GM12878 (cell line): ENCODE data around the gene CRBN. TPM values are rescaled to one million over a fixed set of nuclear protein-coding genes. Genes with fewer than 3 reads are reported as not detected.
A peak's percentile ranks its signal among the peaks of the same experiment; 100 is the strongest.

Experiments
- ATAC-seq: fragments of 200-7000 bp; cut with Tn5 transposase; 3 replicates; pipeline ENCODE4 v1.9.1; 2020; ENCODE audit warnings: mild to moderate bottlenecking, moderate library complexity
- BruUV-seq: library from RNA; stranded (reverse); fragments of 400-500 nt; replicated peaks from 2 replicates; lab custom pipeline; 2021; lab: Mats Ljungman, UMichigan
- CTCF ChIA-PET: fragments of 300-600 bp; sonication (Branson Sonifier 250); formaldehyde crosslinking; extraction: SDS; loops from one replicate; lab custom pipeline; 2021; ENCODE audit warnings: inconsistent platforms; lab: Yijun Ruan, JAX
- POLR2A ChIA-PET: fragments of 350-600 bp; formaldehyde crosslinking; extraction: SDS; loops from one replicate; lab custom pipeline; 2021; ENCODE audit warnings: inconsistent platforms; lab: Charles Lee
- RAD21 ChIA-PET: fragments of 300-600 bp; sonication (Branson Sonifier 250); formaldehyde crosslinking; loops from one replicate; lab custom pipeline; 2023; ENCODE audit warnings: antibody characterized with exemption; ENCODE audit not compliant: unreplicated experiment; lab: Charles Lee
- SMC1A ChIA-PET: fragments of 300-600 bp; sonication (Branson Sonifier 250); formaldehyde crosslinking; loops from one replicate; lab custom pipeline; 2023; ENCODE audit not compliant: unreplicated experiment, uncharacterized antibody; lab: Charles Lee
- DNase-seq: peaks from one replicate; pipeline ENCODE4 v3.0.0-alpha.2; 2011; ENCODE audit warnings: low read depth, low spot score
- FAIRE-seq: peaks from 3 replicates; lab custom pipeline; 2011; peaks lifted over from hg19 to GRCh38; lab: Jason Lieb, UNC
- H2AFZ ChIP-seq: 2 replicates; pipeline ENCODE4 v1.6.0; 2011; ENCODE audit warnings: low read depth, low read length, control low read depth; ENCODE audit not compliant: control insufficient read depth
- H3K27ac ChIP-seq: 2 replicates; pipeline ENCODE4 v1.5.1; 2011; ENCODE audit warnings: control low read depth; ENCODE audit not compliant: control insufficient read depth, insufficient read depth
- H3K27me3 ChIP-seq, 2 experiments: replicated peaks in 1 of 2; 2 replicates each; pipeline versions ENCODE4 v1.6.0 to v1.6.1; 2011; ENCODE audit warnings: low read length in 1 of 2; ENCODE audit not compliant: control insufficient read depth in 2 of 2, insufficient read depth in 2 of 2
- H3K36me3 ChIP-seq, 2 experiments: 2 replicates each; pipeline ENCODE4 v1.5.1; 2011; ENCODE audit warnings: low read length in 1 of 2; ENCODE audit not compliant: control insufficient read depth in 2 of 2, insufficient read depth in 2 of 2
- H3K4me1 ChIP-seq: 2 replicates; pipeline ENCODE4 v1.6.1; 2011; ENCODE audit warnings: mild to moderate bottlenecking, low read length, moderate library complexity, mixed read lengths; ENCODE audit not compliant: control insufficient read depth, insufficient read depth
- H3K4me2 ChIP-seq: 2 replicates; pipeline ENCODE4 v1.6.0; 2011; ENCODE audit warnings: control low read depth; ENCODE audit not compliant: control insufficient read depth, insufficient read depth
- H3K4me3 ChIP-seq: fragments of 200-600 bp; sonication (generic); 2 replicates; pipeline ENCODE4 v1.5.1; 2016
- H3K79me2 ChIP-seq: 2 replicates; pipeline ENCODE4 v1.6.0; 2011; ENCODE audit warnings: low read length; ENCODE audit not compliant: control insufficient read depth, insufficient read depth
- H3K9ac ChIP-seq: 2 replicates; pipeline ENCODE4 v1.8.0; 2011; ENCODE audit warnings: low read length, control low read depth, mixed read lengths; ENCODE audit not compliant: control insufficient read depth, insufficient read depth
- H3K9me3 ChIP-seq: replicated peaks from 3 replicates; pipeline ENCODE4 v1.5.1; 2011; ENCODE audit warnings: mild to moderate bottlenecking, low read length; ENCODE audit not compliant: control insufficient read depth, insufficient read depth
- H4K20me1 ChIP-seq: 2 replicates; pipeline ENCODE4 v1.6.0; 2011; ENCODE audit not compliant: control insufficient read depth, insufficient read depth
- BACH1 ChIP-seq: fragments of 450-650 bp; IDR thresholded peaks from 2 replicates; pipeline ENCODE4 v1.6.1; 2017; ENCODE audit warnings: mild to moderate bottlenecking, borderline replicate concordance
- CBX3 ChIP-seq: fragments of 200-600 bp; sonication (generic); IDR thresholded peaks from 2 replicates; pipeline ENCODE4 v1.6.1; 2016; ENCODE audit warnings: low read depth, borderline replicate concordance
- FOXM1 ChIP-seq: IDR thresholded peaks from 2 replicates; pipeline ENCODE4 v1.6.1; 2012; ENCODE audit warnings: low read depth, mild to moderate bottlenecking, inconsistent platforms, low read length, moderate library complexity
- HDAC6 ChIP-seq: fragments of 200-600 bp; sonication (generic); IDR thresholded peaks from one replicate; pipeline ENCODE4 v1.8.0; 2017; ENCODE audit warnings: antibody characterized with exemption; ENCODE audit not compliant: unreplicated experiment
- NFYB ChIP-seq: IDR thresholded peaks from 2 replicates; pipeline ENCODE4 v1.6.1; 2011; ENCODE audit warnings: low read depth, mild to moderate bottlenecking, low read length, improper control_type of control experiment, moderate library complexity; ENCODE audit not compliant: insufficient read depth
- POU2F2 ChIP-seq: IDR thresholded peaks from 3 replicates; pipeline ENCODE4 v1.6.1; 2011; ENCODE audit warnings: low read depth, mild to moderate bottlenecking, low read length, borderline replicate concordance
- RAD51 ChIP-seq: fragments of 450-650 bp; IDR thresholded peaks from 2 replicates; pipeline ENCODE4 v1.6.1; 2016; ENCODE audit warnings: moderate library complexity, mild to moderate bottlenecking, inconsistent platforms
- SPI1 ChIP-seq: IDR thresholded peaks from 2 replicates; pipeline ENCODE4 v1.6.1; 2011; ENCODE audit warnings: low read depth, mild to moderate bottlenecking, low read length, moderate library complexity, borderline replicate concordance; ENCODE audit not compliant: insufficient read depth
- ZNF274 ChIP-seq: IDR thresholded peaks from one replicate; pipeline ENCODE4 v1.8.0; 2011; ENCODE audit not compliant: insufficient read length, insufficient read depth
- WGBS: methylation state at CpG from one replicate; pipeline ENCODE4 v1.1.6; 2016; ENCODE audit warnings: low lambda C conversion rate; ENCODE audit not compliant: insufficient replicate concordance, insufficient coverage; ENCODE audit errors: missing lambda C conversion rate; 5-methylcytosine and 5-hydroxymethylcytosine counted together
- in situ Hi-C: fragments of 300-500 bp; cut with MboI; formaldehyde crosslinking; loops from 9 replicates; pipeline ENCODE4 v1.14.3; 2018; ENCODE audit warnings: mixed read lengths
- intact Hi-C: fragments of 100-400 bp; cut with micrococcal nuclease; formaldehyde crosslinking; loops from one replicate; pipeline ENCODE4 v1.14.2; 2022; ENCODE audit not compliant: unreplicated experiment
- polyA plus RNA-seq, 11 experiments: library from polyadenylated mRNA; depleted of rRNA in 4 of 11; unstranded in 6 of 11; stranded (reverse) in 5 of 11; fragments of >200 nt; fragmentation: Nextera tagmentation in 4 of 11; fragmentation: Illumina TruSeq in 1 of 11; extraction: Ambion mirVana in 4 of 11; extraction: Trizol in 1 of 11; gene quantifications; 1 replicate in 1 of 11; 2 replicates in 10 of 11; pipeline versions ENCODE4 v1.2.1 to v1.2.3, GENCODE V29; 2011 to 2016; ENCODE audit warnings: inconsistent platforms in 2 of 11, missing spikeins in 2 of 11, low read depth in 1 of 11
- total RNA-seq, 4 experiments: library from RNA; depleted of rRNA in 3 of 4; stranded (reverse); fragments of >200 nt in 3 of 4; fragmentation: Illumina TruSeq in 1 of 4; extraction: Trizol in 1 of 4; gene quantifications; 2 replicates each; pipeline versions ENCODE4 v1.2.1 to v1.2.3, GENCODE V29; 2013 to 2021
- TF ChIP-seq, protein P1 (sequence below): IDR thresholded peaks from 2 replicates; pipeline ENCODE4 v1.6.1; 2011; ENCODE audit warnings: low read depth, mild to moderate bottlenecking, low read length, moderate library complexity, borderline replicate concordance; ENCODE audit errors: extremely low read depth

The CRBN gene
- total and polyA plus RNA-seq, 10 of the 15 experiments (the other 5 are each of a cell fraction or from before 2014, with no cell fraction given) = 21.7 to 115 (median 35.8) TPM

DNA sequence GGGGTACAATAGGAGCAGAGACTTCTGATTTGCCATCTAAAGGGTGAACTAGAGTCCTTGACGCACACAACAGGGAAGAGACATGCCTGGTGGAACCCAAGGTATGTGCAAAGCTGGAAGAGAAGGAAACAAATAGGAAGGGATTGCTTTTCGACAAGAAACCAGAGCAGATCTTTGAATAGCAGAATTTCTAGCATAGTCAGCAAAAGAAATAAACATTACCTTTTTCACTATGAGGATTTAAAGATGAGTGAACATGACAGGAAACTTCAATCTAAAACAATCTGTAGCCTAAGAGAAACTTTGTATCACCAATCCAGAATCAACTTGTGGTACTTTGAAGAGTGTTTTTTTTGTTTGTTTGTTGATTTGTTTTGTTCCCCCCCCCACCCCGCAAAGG is 74.2 kb downstream of the CRBN start (continued):
- TF ChIP-seq RAD51 (no peak), FOXM1 (no peak), BACH1 (no peak), CBX3 (no peak), NFYB (no peak), POU2F2 (no peak), ZNF274 (no peak)
- TF ChIP-seq, protein P1, sequence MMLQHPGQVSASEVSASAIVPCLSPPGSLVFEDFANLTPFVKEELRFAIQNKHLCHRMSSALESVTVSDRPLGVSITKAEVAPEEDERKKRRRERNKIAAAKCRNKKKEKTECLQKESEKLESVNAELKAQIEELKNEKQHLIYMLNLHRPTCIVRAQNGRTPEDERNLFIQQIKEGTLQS = no peak

DNA sequence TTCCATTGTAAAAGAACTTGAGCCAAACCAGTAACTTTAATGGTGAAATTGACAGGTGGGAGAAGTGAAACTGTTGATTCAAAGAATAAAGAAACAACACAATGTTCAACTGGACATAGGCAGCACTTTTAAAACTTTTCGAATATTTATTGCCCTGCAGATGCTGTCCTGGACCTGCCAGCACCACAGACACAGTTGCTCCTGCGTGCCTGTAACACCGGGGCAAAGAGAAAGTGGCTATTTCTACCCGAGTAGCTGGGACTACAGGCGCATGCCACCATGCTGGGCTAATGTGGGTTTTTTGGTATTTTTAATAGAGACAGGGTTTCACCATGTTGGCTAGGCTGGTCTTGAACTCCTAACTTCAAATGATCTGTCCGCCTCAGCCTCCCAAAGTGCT is 76.7 kb downstream of the CRBN start:
- no TSS peak for BruUV-seq
- SMC1A ChIA-PET = no interaction called here
- intact Hi-C loops = no loop called here

More for the DNA sequence above, 76.7 kb downstream of the CRBN start:
- no peaks in the 10 kb centered on the region for H3K79me2 ChIP-seq
- in situ Hi-C loops = no loop called here
- ATAC-seq = no peak
- no peak for TF ChIP-seq HDAC6
- TF ChIP-seq SPI1 = peak; percentile 19; the same call in 1 of the 2 replicates
- ChIA-PET CTCF (interaction anchor here (0.5 kb wide), 1 partner anchor 75 kb away, joined by 3 read pairs; no protein-coding TSS in a partner anchor), POLR2A (no interaction called here), RAD21 (no interaction called here)
- no peak overlapping the region for H3K27ac ChIP-seq
- no peak for DNase-seq
- no peaks in the 10 kb centered on the region for H3K36me3 ChIP-seq
- no peak overlapping the region for H2AFZ ChIP-seq
- peak overlapping the region; percentile 41; the same call in 1 of the 2 replicates for H3K4me2 ChIP-seq
- WGBS = 40% methylated on average over 6 of the region's 6 CpGs
- no peaks in the 10 kb centered on the region for H3K27me3 ChIP-seq
- no peaks in the 10 kb centered on the region for H4K20me1 ChIP-seq
- H3K9ac ChIP-seq = no peak overlapping the region
- no peaks in the 10 kb centered on the region for H3K9me3 ChIP-seq
- FAIRE-seq = no peak
- H3K4me1 ChIP-seq = peaks cover 25% of the 10 kb centered on the region
- H3K4me3 ChIP-seq = no peak overlapping the region; the same call in 1 of the 2 replicates
